GM10266 (cell line): ENCODE measurements around the gene MPRIP.

Source experiments
- DNase-seq: peaks from one replicate; pipeline ENCODE4 v3.0.0; 2012; ENCODE audit errors: extremely low spot score
- CTCF ChIP-seq: IDR thresholded peaks from 2 replicates; pipeline ENCODE4 v1.5.1; 2012; ENCODE audit warnings: mild to moderate bottlenecking, low read depth; ENCODE audit not compliant: control insufficient read depth, insufficient read depth; ENCODE audit errors: missing control alignments

The MPRIP gene

GRCh38 chr17:17198281-17198680, 156.0 kb downstream of the MPRIP start:
- TF ChIP-seq CTCF = no peak
- DNase-seq = no peak

GRCh38 chr17:17200311-17200710, 158.1 kb downstream of the MPRIP start:
- DNase-seq = no peak
- no peak for TF ChIP-seq CTCF

- no peak for DNase-seq
- TF ChIP-seq CTCF = no peak
Observed at GRCh38 chr17:17200831-17201230, 158.6 kb downstream of the MPRIP start.

- no peak for TF ChIP-seq CTCF
- DNase-seq = no peak
Observed at GRCh38 chr17:17201271-17201670, 159.0 kb downstream of the MPRIP start.

DNA sequence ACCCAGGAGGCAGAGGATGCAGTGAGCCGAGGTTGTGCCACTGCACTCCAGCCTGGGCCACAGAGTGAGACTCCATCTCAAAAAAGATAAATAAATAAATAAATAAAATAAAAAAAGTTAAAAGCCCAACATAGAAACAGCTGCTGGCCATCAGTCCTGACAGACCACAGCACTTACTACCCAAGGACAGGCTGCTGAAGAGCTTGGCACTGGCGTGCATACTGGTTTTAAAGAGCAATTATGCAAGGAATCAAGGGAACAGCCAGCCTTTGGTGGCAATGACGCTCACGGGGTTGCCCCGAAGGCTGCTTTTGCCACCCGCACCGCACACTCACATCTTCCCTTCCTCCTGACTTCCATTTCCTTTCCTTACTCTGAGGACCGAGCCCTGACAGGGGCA, 159.7 kb downstream of the MPRIP start:
- DNase-seq = no peak
- TF ChIP-seq CTCF = no peak

DNA sequence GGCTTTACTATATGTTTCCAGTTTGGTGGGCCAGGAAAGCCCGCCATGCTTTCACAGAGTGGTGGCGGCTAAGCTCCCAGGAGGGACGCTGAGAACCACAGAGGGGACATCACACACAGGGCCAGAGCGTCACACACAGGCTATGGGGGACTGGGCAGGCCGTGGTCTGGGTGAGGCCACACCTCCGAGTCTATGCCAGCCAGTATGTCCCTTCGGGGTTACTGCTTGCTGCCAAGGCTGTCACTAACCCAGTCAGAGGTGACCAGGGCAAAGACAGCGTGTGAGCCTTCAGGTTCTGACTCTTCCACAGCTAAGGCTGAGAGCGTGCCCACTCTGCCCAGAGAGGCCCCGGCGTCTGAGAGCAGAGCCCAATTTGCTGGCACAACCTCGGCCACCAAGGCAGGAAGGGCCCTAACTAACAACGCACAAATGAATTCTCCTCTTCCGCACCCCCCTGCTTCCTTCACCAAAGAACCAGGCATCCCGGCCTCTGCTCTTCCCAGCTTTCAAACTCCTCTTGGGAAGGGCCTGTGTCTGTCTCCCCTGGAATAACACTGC, 161.0 kb downstream of the MPRIP start:
- no peak for DNase-seq
- no peak for TF ChIP-seq CTCF

DNA sequence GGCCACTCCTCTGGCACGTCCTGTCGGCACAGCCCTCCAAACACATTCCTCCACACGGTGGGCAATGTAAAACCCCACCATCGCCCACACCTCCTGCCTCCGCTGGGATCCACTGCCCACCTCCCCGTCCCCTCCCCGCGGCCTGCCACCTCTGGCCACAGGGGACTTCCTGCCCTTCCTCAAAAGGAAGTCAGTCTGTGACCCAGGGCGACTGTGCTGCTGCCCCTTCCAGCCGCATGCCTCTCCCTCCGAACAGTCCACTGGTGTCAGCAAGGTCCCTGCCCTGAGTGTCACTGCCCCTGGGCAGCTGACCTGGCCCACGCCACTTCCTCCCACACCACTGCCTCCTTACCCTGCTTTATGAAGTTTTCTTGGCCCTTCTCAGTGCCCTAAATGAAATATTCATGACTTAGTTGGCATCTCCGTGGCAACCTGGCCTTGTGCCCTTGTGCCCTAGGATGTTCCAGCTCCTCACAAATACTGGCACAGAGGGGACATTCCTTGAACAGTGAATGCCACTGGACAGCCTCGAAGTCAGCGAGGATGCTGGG, 161.9 kb downstream of the MPRIP start:
- no peak for DNase-seq
- TF ChIP-seq CTCF = no peak
